ENCODE results near the gene CD8B2.
"Not testable (repeated sequence)": the region's sequence is repeated elsewhere in the genome, so short reads cannot be mapped to it uniquely, and the experiment has no call there.

Gene CD8B2

GRCh38 chr2:106511476-106511901 is 24.3 kb downstream of the CD8B2 start:
- in situ Hi-C loops (cut with MboI; ENCODE audit: low sequenced_read_pairs): not testable (repeated sequence)

- in situ Hi-C loops (cut with MboI; ENCODE audit: low sequenced_read_pairs): not testable (repeated sequence)
These were observed 24.8 kb downstream of the CD8B2 start for GRCh38 chr2:106511934-106512333.

DNA sequence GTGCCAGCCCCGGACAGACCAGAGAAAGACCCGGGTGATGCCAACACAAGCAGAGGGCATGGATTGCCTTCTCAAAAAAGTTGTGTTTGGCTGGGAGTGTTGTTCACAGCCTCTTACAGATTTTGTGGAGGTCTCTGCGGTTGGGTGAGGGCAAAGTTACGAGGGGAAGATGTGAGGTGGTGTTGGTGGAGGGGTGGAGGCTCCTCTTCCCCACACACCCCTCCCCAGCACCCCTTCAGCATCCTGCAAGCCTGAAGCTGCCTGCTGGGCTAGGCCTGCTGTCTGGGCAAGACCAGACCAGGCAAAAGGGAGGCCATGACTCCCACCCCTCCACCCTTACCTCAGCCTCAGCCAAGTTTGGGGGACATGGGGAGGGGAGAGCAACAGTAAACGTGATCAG is 26.2 kb downstream of the CD8B2 start:
- in situ Hi-C loops (cut with MboI; ENCODE audit: low sequenced_read_pairs): not testable (repeated sequence)

GRCh38 chr2:106514827-106515226 is 27.7 kb downstream of the CD8B2 start:
- in situ Hi-C loops (cut with MboI; ENCODE audit: low sequenced_read_pairs): not testable (repeated sequence)

- in situ Hi-C loops (cut with MboI; ENCODE audit: low sequenced_read_pairs): no loop called here
These were observed 29.3 kb downstream of the CD8B2 start for GRCh38 chr2:106516436-106516835.

DNA sequence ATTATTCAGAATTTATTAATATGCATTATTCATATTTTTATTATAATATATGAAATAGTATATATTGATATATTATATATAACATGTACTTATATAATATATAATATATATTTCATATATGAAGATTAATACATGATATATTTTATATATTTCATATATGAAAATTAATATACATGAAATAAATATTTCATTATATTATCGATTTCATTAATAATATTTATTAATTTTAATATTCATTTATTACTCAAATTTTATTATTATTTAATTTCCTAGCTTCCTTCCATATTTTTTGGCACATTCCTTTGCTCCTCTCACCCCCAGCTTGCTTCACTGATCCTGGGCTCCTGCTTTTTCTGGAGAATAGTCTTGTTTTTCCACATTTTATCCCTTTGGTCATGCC is 29.7 kb downstream of the CD8B2 start:
- in situ Hi-C loops (cut with MboI; ENCODE audit: low sequenced_read_pairs): no loop called here

DNA sequence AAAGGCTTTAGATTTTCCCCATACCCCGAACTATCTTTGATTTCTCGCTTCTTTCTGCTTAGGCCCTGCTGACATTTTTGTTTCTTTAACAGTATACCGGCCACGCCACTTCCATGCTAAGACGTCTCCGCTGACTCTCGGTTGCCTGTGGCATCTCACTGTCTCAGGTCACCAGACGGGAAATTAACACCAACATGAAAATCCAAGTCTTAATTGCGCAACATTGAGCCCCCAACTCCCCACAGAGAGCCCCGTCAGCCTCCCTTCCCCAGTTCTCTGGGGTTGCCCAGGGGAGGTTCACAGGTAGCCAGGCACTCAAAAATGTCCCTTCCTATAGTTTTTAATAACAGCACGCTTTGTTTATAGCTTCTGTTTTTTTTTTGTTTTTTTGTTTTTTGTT is 30.2 kb downstream of the CD8B2 start:
- in situ Hi-C loops (cut with MboI; ENCODE audit: low sequenced_read_pairs): no loop called here

DNA sequence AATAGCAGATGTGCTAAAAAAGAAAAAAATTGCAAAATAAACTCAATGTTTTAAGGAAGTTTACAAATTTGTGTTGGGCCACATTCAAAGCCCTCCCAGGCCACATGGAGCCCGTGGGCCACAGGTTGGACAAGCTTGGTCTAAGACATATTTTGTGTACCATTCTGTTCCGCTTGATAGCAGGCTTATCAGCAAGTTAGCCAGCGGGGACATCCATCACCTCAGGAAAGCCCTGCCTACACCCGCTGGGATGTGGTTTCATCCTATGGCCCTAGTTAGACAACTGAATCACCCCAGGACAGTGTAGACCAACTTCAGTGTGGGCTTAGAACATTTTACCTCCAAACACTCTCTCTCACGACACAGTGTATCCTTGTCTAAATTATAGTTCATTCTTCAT is 32.6 kb downstream of the CD8B2 start:
- in situ Hi-C loops (cut with MboI; ENCODE audit: low sequenced_read_pairs): no loop called here

GRCh38 chr2:106521016-106521415 is 33.9 kb downstream of the CD8B2 start:
- in situ Hi-C loops (cut with MboI; ENCODE audit: low sequenced_read_pairs): no loop called here

- in situ Hi-C loops (cut with MboI; ENCODE audit: low sequenced_read_pairs): no loop called here
These were observed 37.0 kb downstream of the CD8B2 start for GRCh38 chr2:106523976-106524665.

DNA sequence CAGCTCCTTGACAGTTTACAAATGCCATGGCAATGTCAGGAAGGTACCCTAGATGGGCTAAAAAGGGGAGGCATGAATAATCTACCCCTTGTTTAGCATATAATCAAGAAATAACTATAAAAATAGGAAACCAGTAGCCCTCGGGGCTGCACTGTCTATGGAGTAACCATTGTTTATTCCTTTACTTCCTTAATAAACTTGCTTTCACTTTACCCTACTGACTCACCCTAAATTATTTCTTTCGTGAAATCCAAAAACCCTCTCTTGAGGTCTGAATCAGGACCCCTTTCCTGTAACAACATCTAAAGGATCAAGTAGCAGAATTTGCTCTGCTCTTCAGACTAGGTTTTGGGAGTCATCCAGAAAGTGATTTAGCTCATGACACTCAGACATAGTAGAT is 43.7 kb downstream of the CD8B2 start:
- in situ Hi-C loops (cut with MboI; ENCODE audit: low sequenced_read_pairs): no loop called here

- in situ Hi-C loops (cut with MboI; ENCODE audit: low sequenced_read_pairs): no loop called here
These were observed 44.6 kb downstream of the CD8B2 start for GRCh38 chr2:106531676-106532214.

DNA sequence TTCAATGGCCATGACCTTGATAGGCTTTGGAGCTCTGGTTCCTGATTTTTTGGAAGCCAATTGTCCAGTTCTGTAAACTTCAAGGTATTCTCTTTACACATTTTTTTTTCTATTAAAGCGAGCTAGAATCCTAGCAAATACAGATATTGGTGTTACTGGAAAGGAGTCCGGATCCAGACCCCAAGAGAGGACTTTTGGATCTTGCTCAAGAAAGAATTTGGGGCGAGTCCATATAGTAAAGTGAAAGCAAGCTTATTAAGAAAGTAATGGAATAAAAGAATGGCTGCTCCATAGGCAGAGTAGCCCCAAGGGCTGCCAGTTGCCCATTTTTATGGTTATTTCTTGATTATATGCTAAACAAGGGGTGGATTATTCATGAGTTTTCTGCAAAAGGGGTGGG is 45.1 kb downstream of the CD8B2 start:
- in situ Hi-C loops (cut with MboI; ENCODE audit: low sequenced_read_pairs): no loop called here

- in situ Hi-C loops (cut with MboI; ENCODE audit: low sequenced_read_pairs): no loop called here
These were observed 47.3 kb downstream of the CD8B2 start for GRCh38 chr2:106534471-106534870.

DNA sequence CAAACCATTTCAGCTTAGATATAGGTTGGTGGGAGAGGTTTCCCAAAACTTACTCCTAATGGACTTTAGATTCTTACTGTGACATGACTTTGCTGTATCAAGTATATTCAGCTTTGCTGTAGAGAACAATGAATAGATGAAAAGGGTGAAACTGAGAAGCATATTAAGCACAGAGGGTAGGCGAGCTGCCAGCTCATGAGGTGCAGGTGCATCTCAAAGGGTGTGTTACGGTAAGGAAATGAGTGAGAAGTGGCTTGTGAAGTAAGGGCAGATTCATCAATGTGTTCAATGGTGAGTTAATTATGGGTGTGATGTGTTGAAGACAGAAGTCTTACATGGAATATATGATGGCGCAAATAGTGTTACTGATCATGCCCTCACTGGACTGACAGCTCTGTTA is 49.3 kb downstream of the CD8B2 start:
- in situ Hi-C loops (cut with MboI; ENCODE audit: low sequenced_read_pairs): no loop called here

DNA sequence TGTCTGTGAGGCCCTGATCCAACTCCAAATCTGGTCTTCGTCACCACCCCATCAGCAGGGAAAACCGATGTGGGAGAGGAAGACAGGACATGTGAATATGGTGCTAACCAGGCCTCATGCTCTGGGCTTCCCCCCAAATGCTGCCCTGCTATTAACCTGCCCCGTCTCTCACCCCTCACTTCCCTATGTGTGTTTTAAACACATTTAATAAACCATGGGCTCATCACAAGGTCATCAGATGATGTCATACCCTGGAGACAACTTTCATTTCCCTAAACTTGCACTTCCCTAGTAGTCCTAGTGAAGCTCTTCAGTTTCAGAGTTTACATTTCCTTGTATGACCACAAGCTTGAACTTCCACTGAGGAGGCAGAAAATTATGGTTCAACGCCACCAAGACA is 49.9 kb downstream of the CD8B2 start:
- in situ Hi-C loops (cut with MboI; ENCODE audit: low sequenced_read_pairs): no loop called here

- in situ Hi-C loops (cut with MboI; ENCODE audit: low sequenced_read_pairs): no loop called here
These were observed 50.6 kb downstream of the CD8B2 start for GRCh38 chr2:106537791-106538191.

GRCh38 chr2:106540886-106541285 is 53.7 kb downstream of the CD8B2 start:
- in situ Hi-C loops (cut with MboI; ENCODE audit: low sequenced_read_pairs): no loop called here

GRCh38 chr2:106541333-106541732 is 54.2 kb downstream of the CD8B2 start:
- in situ Hi-C loops (cut with MboI; ENCODE audit: low sequenced_read_pairs): no loop called here

GRCh38 chr2:106542746-106543359 is 55.7 kb downstream of the CD8B2 start:
- in situ Hi-C loops (cut with MboI; ENCODE audit: low sequenced_read_pairs): no loop called here

GRCh38 chr2:106545007-106545406 is 57.8 kb downstream of the CD8B2 start:
- in situ Hi-C loops (cut with MboI; ENCODE audit: low sequenced_read_pairs): no loop called here

DNA sequence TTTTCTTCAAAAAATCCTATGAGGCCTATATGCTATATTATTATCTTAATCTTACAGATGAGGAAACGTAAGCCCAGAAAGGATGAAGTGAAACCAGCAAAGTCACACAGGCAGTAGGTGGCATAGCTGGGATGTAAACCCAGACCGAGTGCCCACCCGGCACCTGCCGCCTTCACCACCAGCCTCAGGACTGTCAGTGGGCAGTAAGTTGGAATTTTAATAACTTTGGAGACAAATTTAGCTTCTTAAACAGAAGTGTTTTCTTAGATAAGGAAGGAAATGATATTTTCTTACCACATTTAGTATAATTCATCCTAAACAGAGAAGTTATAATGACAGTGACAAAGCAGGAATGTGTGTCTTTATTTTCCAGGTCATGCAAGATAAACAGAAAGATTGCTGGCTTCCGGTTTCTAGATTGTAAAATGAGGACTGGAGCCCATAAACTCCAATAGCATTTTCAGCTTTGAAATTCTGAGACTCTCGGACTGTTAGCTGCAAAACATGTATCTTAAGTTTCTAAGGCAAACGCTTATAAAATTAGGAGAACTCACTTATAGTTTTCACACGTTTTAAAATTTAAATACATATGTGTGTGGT is 59.3 kb downstream of the CD8B2 start:
- in situ Hi-C loops (cut with MboI; ENCODE audit: low sequenced_read_pairs): no loop called here

All from hTERT RPE-1 (cell line).